Left ventricle myocardium inferior (tissue), 1 donor: ENCODE measurements around the gene KCNK13. TPM values are rescaled to one million over a fixed set of nuclear protein-coding genes. Genes with fewer than 3 reads are reported as not detected.
"Not testable (repeated sequence)": the region's sequence is repeated elsewhere in the genome, so short reads cannot be mapped to it uniquely, and the experiment has no call there.

ENCODE experiments used
- DNase-seq: peaks from one replicate; pipeline ENCODE4 v3.0.0-alpha.2; 2020
- H3K27ac ChIP-seq: fragments of 200-600 bp; replicated peaks from 2 replicates; pipeline ENCODE4 v1.8.0; 2021
- H3K27me3 ChIP-seq: fragments of 200-600 bp; 2 replicates; pipeline ENCODE4 v1.8.0; 2021; ENCODE audit warnings: low read depth
- H3K36me3 ChIP-seq: fragments of 200-600 bp; 2 replicates; pipeline ENCODE4 v1.8.0; 2021
- H3K4me1 ChIP-seq: fragments of 200-600 bp; 2 replicates; pipeline ENCODE4 v1.8.0; 2021
- H3K4me3 ChIP-seq: fragments of 200-600 bp; 2 replicates; pipeline ENCODE4 v1.8.0; 2021; ENCODE audit warnings: mild to moderate bottlenecking, moderate library complexity
- H3K9me3 ChIP-seq: fragments of 200-600 bp; replicated peaks from 2 replicates; pipeline ENCODE4 v1.8.0; 2021
- CTCF ChIP-seq: fragments of 200-600 bp; IDR thresholded peaks from 2 replicates; pipeline ENCODE4 v1.8.0; 2021; ENCODE audit warnings: antibody characterized with exemption, mild to moderate bottlenecking, borderline replicate concordance
- intact Hi-C: fragments of 100-400 bp; cut with micrococcal nuclease; formaldehyde crosslinking; loops from one replicate; pipeline ENCODE4 v1.11.0; 2022
- total RNA-seq: library from RNA; stranded (reverse); fragmentation: NEBNext Ultra II Directional; extraction: Animal tissue kit (Norgen Biotek cat#: 25700); gene quantifications from one replicate; pipeline ENCODE4 v1.2.1, GENCODE V29; 2021
- donor health status: DM: no; HTN: yes; CAD: no; lungs with severe emphysema.

KCNK13 gene
- total RNA-seq, 1 donor from 2014 or later: 1.9 TPM

GRCh38 chr14:90088176-90088575, 26.4 kb downstream of the KCNK13 start:
- intact Hi-C loops: no loop called here
- DNase-seq: no peak
- no peak for TF ChIP-seq CTCF

GRCh38 chr14:90089486-90089885, 27.7 kb downstream of the KCNK13 start:
- H3K27ac ChIP-seq, DNase-seq, H3K4me3 ChIP-seq, H3K36me3 ChIP-seq, H3K9me3 ChIP-seq, intact Hi-C loops, H3K27me3 ChIP-seq: not testable (repeated sequence)
- peaks cover 24% of the 10 kb centered on the region for H3K4me1 ChIP-seq

More at GRCh38 chr14:90088176-90088575, 26.4 kb downstream of the KCNK13 start:
- H3K4me1 ChIP-seq: peaks cover 24% of the 10 kb centered on the region
- no peaks in the 10 kb centered on the region for H3K36me3 ChIP-seq
- peak overlapping the region; percentile 65 for H3K27ac ChIP-seq
- H3K27me3 ChIP-seq: no peaks in the 10 kb centered on the region
- no peaks in the 10 kb centered on the region for H3K9me3 ChIP-seq
- no peak overlapping the region for H3K4me3 ChIP-seq

GRCh38 chr14:90091393-90091792, 29.6 kb downstream of the KCNK13 start:
- Histone ChIP-seq H3K9me3 (no peaks in the 10 kb centered on the region), H3K27me3 (no peaks in the 10 kb centered on the region), H3K36me3 (no peaks in the 10 kb centered on the region), H3K4me3 (no peak overlapping the region), H3K4me1 (peaks cover 24% of the 10 kb centered on the region), H3K27ac (peak overlapping the region; percentile 29)
- TF ChIP-seq CTCF: no peak
- DNase-seq: no peak
- intact Hi-C loops: no loop called here

- peaks cover 13% of the 10 kb centered on the region for H3K4me1 ChIP-seq
- intact Hi-C loops: no loop called here
- no peaks in the 10 kb centered on the region for H3K9me3 ChIP-seq
- no peak overlapping the region for H3K4me3 ChIP-seq
- no peaks in the 10 kb centered on the region for H3K27me3 ChIP-seq
- H3K27ac ChIP-seq: no peak overlapping the region
- no peak for TF ChIP-seq CTCF
- no peaks in the 10 kb centered on the region for H3K36me3 ChIP-seq
- no peak for DNase-seq
Observed at GRCh38 chr14:90093942-90094595, 32.3 kb downstream of the KCNK13 start.

GRCh38 chr14:90095096-90095495, 33.3 kb downstream of the KCNK13 start:
- no peak for TF ChIP-seq CTCF
- Histone ChIP-seq H3K36me3 (no peaks in the 10 kb centered on the region), H3K27ac (no peak overlapping the region), H3K27me3 (no peaks in the 10 kb centered on the region), H3K4me1 (peaks cover 13% of the 10 kb centered on the region), H3K4me3 (no peak overlapping the region), H3K9me3 (no peaks in the 10 kb centered on the region)
- DNase-seq: no peak
- intact Hi-C loops: no loop called here

- no peak overlapping the region for H3K27ac ChIP-seq
- no peak for DNase-seq
- H3K4me1 ChIP-seq: peaks cover 4% of the 10 kb centered on the region
- TF ChIP-seq CTCF: no peak
- no peaks in the 10 kb centered on the region for H3K36me3 ChIP-seq
- no peak overlapping the region for H3K4me3 ChIP-seq
- H3K27me3 ChIP-seq: no peaks in the 10 kb centered on the region
- H3K9me3 ChIP-seq: no peaks in the 10 kb centered on the region
- intact Hi-C loops: no loop called here
Observed at GRCh38 chr14:90096566-90096965, 34.8 kb downstream of the KCNK13 start.
